ENCODE results near the gene AQP12B.

The AQP12B gene

GRCh38 chr2:240650254-240650965 lies 32.3 kb downstream of the AQP12B start:
- no peak overlapping the region for H3K4me3 ChIP-seq (ENCODE audit: low read depth, low read length)
- H3K9me3 ChIP-seq (ENCODE audit: control insufficient read depth, insufficient read depth, low read depth, low read length), result no peaks in the 10 kb centered on the region; the same call in 1 of the 2 replicates
- POLR2A ChIA-PET, result no interaction called here
- H3K4me1 ChIP-seq (ENCODE audit: control insufficient read depth, insufficient read depth, low read length), result no peaks in the 10 kb centered on the region
- no peak overlapping the region for H3K27ac ChIP-seq (ENCODE audit: extremely low read depth, low read depth, low read length)
- CTCF ChIA-PET, result no interaction called here
- no peak for TF ChIP-seq ZNF350 (tag by site-specific recombination; IDR thresholded peaks at IDR 0.05)
- TF ChIP-seq ZNF184 (tag by site-specific recombination; IDR thresholded peaks at IDR 0.05), result no peak
- TF ChIP-seq ZBTB1 (tag by site-specific recombination; IDR thresholded peaks at IDR 0.05), result no peak
- no peak for TF ChIP-seq GLIS1 (tag by site-specific recombination; IDR thresholded peaks at IDR 0.05)
- TF ChIP-seq ZNF76 (tag by site-specific recombination; IDR thresholded peaks at IDR 0.05; ENCODE audit: borderline replicate concordance, low read depth), result no peak
- TF ChIP-seq ZBTB49 (tag by site-specific recombination; IDR thresholded peaks at IDR 0.05; ENCODE audit: low read depth), result no peak
- no peak for TF ChIP-seq ZNF830 (tag by site-specific recombination; IDR thresholded peaks at IDR 0.05; ENCODE audit: low read depth)
- TF ChIP-seq ZNF510 (tag by site-specific recombination; IDR thresholded peaks at IDR 0.05; ENCODE audit: insufficient replicate concordance), result no peak
- TF ChIP-seq ZXDB (tag by site-specific recombination; IDR thresholded peaks at IDR 0.05), result no peak
- no peak for TF ChIP-seq SCRT2 (tag by site-specific recombination; IDR thresholded peaks at IDR 0.05)
- no peak for TF ChIP-seq ZNF747 (tag by site-specific recombination; IDR thresholded peaks at IDR 0.05)
- TF ChIP-seq KLF9 (tag by site-specific recombination; IDR thresholded peaks at IDR 0.05; ENCODE audit: low read depth), result no peak
- no peak for TF ChIP-seq ZNF677 (tag by site-specific recombination; IDR thresholded peaks at IDR 0.05)
- TF ChIP-seq ZNF707 (tag by site-specific recombination; IDR thresholded peaks at IDR 0.05), result no peak
- TF ChIP-seq ZNF132 (tag by site-specific recombination; IDR thresholded peaks at IDR 0.05; ENCODE audit: borderline replicate concordance), result no peak
- TF ChIP-seq ZNF324 (tag by site-specific recombination; IDR thresholded peaks at IDR 0.05), result no peak
- no peak for TF ChIP-seq ZBTB48 (tag by site-specific recombination; IDR thresholded peaks at IDR 0.05)
- no peaks in the 10 kb centered on the region for H3K36me3 ChIP-seq (ENCODE audit: control insufficient read depth in 2 of 2, insufficient read depth in 1 of 2, low read length in 2 of 2)

- ChIA-PET CTCF (interaction anchor here (0.6 kb wide), 1 partner anchor 421 kb away, joined by 4 read pairs; no protein-coding TSS in a partner anchor), POLR2A (no interaction called here)
- Histone ChIP-seq H3K4me1 (ENCODE audit: control insufficient read depth, insufficient read depth, low read length) (no peaks in the 10 kb centered on the region), H3K4me3 (ENCODE audit: low read depth, low read length) (no peak overlapping the region), H3K9me3 (ENCODE audit: control insufficient read depth, insufficient read depth, low read depth, low read length) (no peaks in the 10 kb centered on the region), H3K27ac (ENCODE audit: extremely low read depth, low read depth, low read length) (no peak overlapping the region), H3K36me3 (ENCODE audit: control insufficient read depth in 2 of 2, insufficient read depth in 1 of 2, low read length in 2 of 2) (no peaks in the 10 kb centered on the region)
- no peak for TF ChIP-seq ZNF837 (tag by site-specific recombination; IDR thresholded peaks at IDR 0.05)
- TF ChIP-seq ZNF561 (tag by site-specific recombination; IDR thresholded peaks at IDR 0.05; ENCODE audit: borderline replicate concordance), result no peak
- no peak for TF ChIP-seq PRDM10 (tag by site-specific recombination; IDR thresholded peaks at IDR 0.05)
- no peak for TF ChIP-seq ZNF658 (tag by site-specific recombination; IDR thresholded peaks at IDR 0.05)
- no peak for TF ChIP-seq SCRT1 (tag by site-specific recombination; IDR thresholded peaks at IDR 0.05; ENCODE audit: borderline replicate concordance)
- no peak for TF ChIP-seq ZNF221 (tag by site-specific recombination; IDR thresholded peaks at IDR 0.05; ENCODE audit: borderline replicate concordance)
- TF ChIP-seq INSM2 (tag by site-specific recombination; IDR thresholded peaks at IDR 0.05), result no peak
- no peak for TF ChIP-seq ZNF623 (tag by site-specific recombination; IDR thresholded peaks at IDR 0.05)
- TF ChIP-seq ZBTB6 (tag by site-specific recombination; IDR thresholded peaks at IDR 0.05), result no peak
- TF ChIP-seq ZNF626 (tag by site-specific recombination; IDR thresholded peaks at IDR 0.05), result no peak
- TF ChIP-seq KLF16 (tag by site-specific recombination; IDR thresholded peaks at IDR 0.05), result no peak
Measured at GRCh38 chr2:240649331-240649730, 33.4 kb downstream of the AQP12B start.

Data from HEK293 (cell line).